Dendritic cell treated with granulocyte-macrophage colony-stimulating factor and Interleukin-4, amounts not matched to agents 40 ng/mL and 50 ng/mL, for 4 days (primary cell): ENCODE measurements around the gene SNX9.
"Not testable (repeated sequence)": the region's sequence is repeated elsewhere in the genome, so short reads cannot be mapped to it uniquely, and the experiment has no call there.

Source experiments
- H3K27ac Mint-ChIP-seq: one replicate; pipeline ENCODE4 v1.8.0; 2022; ENCODE audit warnings: mild to moderate bottlenecking, mixed read lengths
- H3K27me3 Mint-ChIP-seq: one replicate; pipeline ENCODE4 v1.8.0; 2022; ENCODE audit warnings: mild to moderate bottlenecking, mixed read lengths
- H3K36me3 Mint-ChIP-seq: one replicate; pipeline ENCODE4 v1.8.0; 2022; ENCODE audit warnings: low read depth, mixed read lengths
- H3K4me1 Mint-ChIP-seq: one replicate; pipeline ENCODE4 v1.8.0; 2022; ENCODE audit warnings: low read depth, mixed read lengths
- H3K4me3 Mint-ChIP-seq: one replicate; pipeline ENCODE4 v1.8.0; 2022; ENCODE audit warnings: mild to moderate bottlenecking, moderate library complexity, mixed read lengths
- H3K9me3 Mint-ChIP-seq: one replicate; pipeline ENCODE4 v1.8.0; 2022; ENCODE audit warnings: mixed read lengths
- intact Hi-C: fragments of 100-400 bp; cut with micrococcal nuclease; formaldehyde crosslinking; loops from one replicate; pipeline ENCODE4 v1.15.0; 2022

SNX9 gene

DNA sequence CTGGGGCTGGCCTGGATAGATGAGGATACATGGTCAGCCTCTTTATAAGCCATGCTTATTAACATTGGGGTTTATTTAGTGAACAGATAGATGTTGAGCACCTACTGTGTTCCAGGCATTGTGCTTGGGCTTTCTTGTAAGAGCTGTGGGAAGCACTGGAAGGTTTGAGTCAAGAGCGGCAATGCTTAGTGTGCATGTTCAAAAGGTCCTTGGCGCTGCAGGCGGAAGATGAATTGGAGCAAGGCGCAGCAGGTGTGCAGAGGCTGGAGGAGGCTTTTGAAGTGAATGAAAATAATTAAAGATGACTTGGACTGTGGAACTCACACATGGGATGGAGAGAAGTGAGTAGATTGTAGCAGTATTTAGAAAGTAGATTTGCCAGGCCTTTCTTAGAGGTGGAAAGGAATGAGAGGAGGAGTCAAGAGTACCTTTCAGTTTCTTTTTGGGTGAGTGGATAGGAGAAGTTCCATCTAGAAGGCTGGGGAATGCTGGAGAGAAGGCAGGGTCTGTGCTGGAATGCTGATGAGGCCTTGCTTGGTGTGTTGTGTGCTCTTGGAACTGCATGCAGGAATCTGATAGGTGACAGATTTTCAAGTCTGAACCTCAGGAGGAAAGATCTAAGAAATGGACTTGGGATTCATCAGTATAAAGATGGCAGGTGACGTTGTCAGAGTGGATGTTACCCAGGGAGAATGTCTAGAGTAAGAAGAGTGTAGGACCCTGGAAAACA is 26.4 kb downstream of the SNX9 start:
- H3K4me3 Mint-ChIP-seq, result no peak overlapping the region
- H3K36me3 Mint-ChIP-seq, result peaks cover 28% of the 10 kb centered on the region
- no peak overlapping the region for H3K27ac Mint-ChIP-seq

GRCh38 chr6:157850030-157850429 is 27.0 kb downstream of the SNX9 start:
- intact Hi-C loops, result no loop called here
- Mint-ChIP-seq H3K4me3 (no peak overlapping the region), H3K4me1 (peaks cover 51% of the 10 kb centered on the region), H3K27me3 (no peaks in the 10 kb centered on the region), H3K36me3 (peaks cover 27% of the 10 kb centered on the region), H3K27ac (no peak overlapping the region), H3K9me3 (peaks cover 17% of the 10 kb centered on the region)

More for the DNA sequence above, 26.4 kb downstream of the SNX9 start:
- Mint-ChIP-seq H3K27me3 (no peaks in the 10 kb centered on the region), H3K4me1 (peaks cover 54% of the 10 kb centered on the region), H3K9me3 (peaks cover 17% of the 10 kb centered on the region)
- intact Hi-C loops, result no loop called here

- no peak overlapping the region for H3K4me3 Mint-ChIP-seq
- intact Hi-C loops, result no loop called here
- H3K36me3 Mint-ChIP-seq, result peaks cover 22% of the 10 kb centered on the region
- peaks cover 17% of the 10 kb centered on the region for H3K9me3 Mint-ChIP-seq
- no peak overlapping the region for H3K27ac Mint-ChIP-seq
- peaks cover 28% of the 10 kb centered on the region for H3K4me1 Mint-ChIP-seq
- H3K27me3 Mint-ChIP-seq, result no peaks in the 10 kb centered on the region
Observed at GRCh38 chr6:157853018-157853805, 30.2 kb downstream of the SNX9 start.

GRCh38 chr6:157853902-157854502 is 31.0 kb downstream of the SNX9 start:
- Mint-ChIP-seq H3K4me3 (no peak overlapping the region), H3K27ac (no peak overlapping the region), H3K27me3 (no peaks in the 10 kb centered on the region), H3K36me3 (peaks cover 22% of the 10 kb centered on the region), H3K9me3 (peaks cover 17% of the 10 kb centered on the region), H3K4me1 (peaks cover 20% of the 10 kb centered on the region)
- intact Hi-C loops, result no loop called here

DNA sequence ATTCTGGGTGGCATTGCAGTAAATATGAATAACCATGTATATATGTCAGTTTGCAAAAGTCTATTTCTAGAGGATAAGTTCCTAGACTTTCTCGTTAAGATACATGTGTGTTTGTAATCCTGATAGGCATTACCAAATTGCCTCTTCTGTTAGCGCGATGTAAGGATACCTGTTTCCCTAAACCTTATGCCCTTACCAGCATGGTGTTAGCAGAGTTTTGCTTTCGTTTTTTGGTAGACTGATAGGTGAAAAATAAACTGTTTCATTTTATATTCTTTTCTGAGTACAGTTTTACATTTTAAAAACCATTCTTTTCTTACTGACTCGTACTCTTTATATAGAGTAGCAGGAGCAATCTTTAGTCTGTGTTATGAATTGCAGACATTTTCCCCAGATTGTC is 32.3 kb downstream of the SNX9 start:
- H3K9me3 Mint-ChIP-seq, result peaks cover 17% of the 10 kb centered on the region
- peaks cover 17% of the 10 kb centered on the region for H3K4me1 Mint-ChIP-seq
- H3K4me3 Mint-ChIP-seq, result no peak overlapping the region
- no peak overlapping the region for H3K27ac Mint-ChIP-seq
- H3K27me3 Mint-ChIP-seq, result no peaks in the 10 kb centered on the region
- H3K36me3 Mint-ChIP-seq, result peaks cover 14% of the 10 kb centered on the region
- intact Hi-C loops, result no loop called here

GRCh38 chr6:157855804-157856203 is 32.8 kb downstream of the SNX9 start:
- Mint-ChIP-seq H3K36me3 (peaks cover 14% of the 10 kb centered on the region), H3K4me1 (peaks cover 15% of the 10 kb centered on the region), H3K9me3 (peaks cover 17% of the 10 kb centered on the region)
- intact Hi-C loops, H3K27ac Mint-ChIP-seq, H3K4me3 Mint-ChIP-seq, H3K27me3 Mint-ChIP-seq: not testable (repeated sequence)

GRCh38 chr6:157858664-157859063 is 35.6 kb downstream of the SNX9 start:
- intact Hi-C loops, H3K36me3 Mint-ChIP-seq, H3K27ac Mint-ChIP-seq, H3K4me1 Mint-ChIP-seq, H3K4me3 Mint-ChIP-seq, H3K9me3 Mint-ChIP-seq, H3K27me3 Mint-ChIP-seq: not testable (repeated sequence)

- no peak overlapping the region for H3K4me3 Mint-ChIP-seq
- intact Hi-C loops, result no loop called here
- no peaks in the 10 kb centered on the region for H3K27me3 Mint-ChIP-seq
- peaks cover 9% of the 10 kb centered on the region for H3K36me3 Mint-ChIP-seq
- H3K4me1 Mint-ChIP-seq, result peaks cover 9% of the 10 kb centered on the region
- no peak overlapping the region for H3K27ac Mint-ChIP-seq
- no peaks in the 10 kb centered on the region for H3K9me3 Mint-ChIP-seq
Observed at GRCh38 chr6:157859775-157860504, 36.9 kb downstream of the SNX9 start.

GRCh38 chr6:157860505-157860991 is 37.5 kb downstream of the SNX9 start:
- no peak overlapping the region for H3K4me3 Mint-ChIP-seq
- H3K36me3 Mint-ChIP-seq, result peaks cover 9% of the 10 kb centered on the region
- intact Hi-C loops, result no loop called here
- no peaks in the 10 kb centered on the region for H3K27me3 Mint-ChIP-seq
- peaks cover 9% of the 10 kb centered on the region for H3K4me1 Mint-ChIP-seq
- H3K9me3 Mint-ChIP-seq, result no peaks in the 10 kb centered on the region
- H3K27ac Mint-ChIP-seq, result no peak overlapping the region

GRCh38 chr6:157861184-157861583 is 38.1 kb downstream of the SNX9 start:
- no peaks in the 10 kb centered on the region for H3K27me3 Mint-ChIP-seq
- no peak overlapping the region for H3K4me3 Mint-ChIP-seq
- H3K9me3 Mint-ChIP-seq, result no peaks in the 10 kb centered on the region
- peaks cover 9% of the 10 kb centered on the region for H3K36me3 Mint-ChIP-seq
- H3K27ac Mint-ChIP-seq, result no peak overlapping the region
- peaks cover 9% of the 10 kb centered on the region for H3K4me1 Mint-ChIP-seq
- intact Hi-C loops, result no loop called here

DNA sequence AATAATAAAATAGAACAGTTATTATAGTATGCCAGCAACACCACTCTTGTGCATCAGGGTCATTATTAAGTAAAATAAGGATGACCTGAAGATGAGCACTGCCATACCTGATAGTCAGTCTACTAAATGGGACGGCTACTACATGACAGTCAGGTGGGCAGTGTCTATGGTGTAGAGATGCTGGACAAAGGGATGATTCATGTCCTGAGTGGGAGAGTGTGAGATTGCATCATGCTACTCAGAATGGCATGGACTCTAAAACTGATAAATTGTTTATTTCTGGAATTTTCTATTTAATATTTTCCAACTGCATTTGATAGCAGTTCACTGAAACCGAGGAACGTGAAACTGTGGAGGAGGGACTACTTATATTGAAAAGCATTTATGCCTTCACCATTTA is 38.8 kb downstream of the SNX9 start:
- intact Hi-C loops, result no loop called here
- Mint-ChIP-seq H3K27me3 (no peaks in the 10 kb centered on the region), H3K27ac (no peak overlapping the region), H3K4me1 (peaks cover 9% of the 10 kb centered on the region), H3K4me3 (no peak overlapping the region), H3K36me3 (peaks cover 9% of the 10 kb centered on the region), H3K9me3 (no peaks in the 10 kb centered on the region)

DNA sequence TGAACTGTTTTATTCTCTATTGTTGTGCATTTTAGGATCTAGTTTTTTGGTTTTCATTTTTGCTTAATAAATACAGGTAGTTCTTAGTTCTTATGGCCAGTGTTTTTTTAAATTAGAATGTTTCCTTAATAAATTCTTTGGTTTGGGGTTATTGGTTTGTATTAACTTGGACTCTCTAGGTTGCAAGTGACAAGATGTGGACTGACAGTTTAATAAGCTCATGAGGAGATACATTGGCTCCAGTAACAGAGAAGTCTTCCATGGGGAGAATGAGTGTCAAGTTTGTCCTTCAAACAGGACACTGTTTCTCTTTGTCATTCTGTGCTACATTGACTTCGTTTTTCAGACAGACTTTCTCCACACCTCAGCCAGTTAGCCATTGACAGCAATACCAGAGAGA is 39.7 kb downstream of the SNX9 start:
- H3K4me1 Mint-ChIP-seq, result peaks cover 9% of the 10 kb centered on the region
- H3K9me3 Mint-ChIP-seq, result no peaks in the 10 kb centered on the region
- intact Hi-C loops, result no loop called here
- H3K36me3 Mint-ChIP-seq, result peaks cover 9% of the 10 kb centered on the region
- H3K27ac Mint-ChIP-seq, result no peak overlapping the region
- H3K4me3 Mint-ChIP-seq, result no peak overlapping the region
- H3K27me3 Mint-ChIP-seq, result no peaks in the 10 kb centered on the region

- peaks cover 7% of the 10 kb centered on the region for H3K4me1 Mint-ChIP-seq
- H3K36me3 Mint-ChIP-seq, result peaks cover 9% of the 10 kb centered on the region
- no peaks in the 10 kb centered on the region for H3K27me3 Mint-ChIP-seq
- H3K4me3 Mint-ChIP-seq, result no peak overlapping the region
- intact Hi-C loops, result no loop called here
- no peak overlapping the region for H3K27ac Mint-ChIP-seq
- no peaks in the 10 kb centered on the region for H3K9me3 Mint-ChIP-seq
Observed at GRCh38 chr6:157864185-157864761, 41.2 kb downstream of the SNX9 start.
